Measurements from ENCODE around the gene MYO5B. TPM values are rescaled to one million over a fixed set of nuclear protein-coding genes. Genes with fewer than 3 reads are reported as not detected.
A peak's percentile ranks its signal among the peaks of the same experiment; 100 is the strongest.

Gene MYO5B
- total and polyA plus RNA-seq, 8 donors, result 6.2 to 25.3 (median 12.6) TPM

DNA sequence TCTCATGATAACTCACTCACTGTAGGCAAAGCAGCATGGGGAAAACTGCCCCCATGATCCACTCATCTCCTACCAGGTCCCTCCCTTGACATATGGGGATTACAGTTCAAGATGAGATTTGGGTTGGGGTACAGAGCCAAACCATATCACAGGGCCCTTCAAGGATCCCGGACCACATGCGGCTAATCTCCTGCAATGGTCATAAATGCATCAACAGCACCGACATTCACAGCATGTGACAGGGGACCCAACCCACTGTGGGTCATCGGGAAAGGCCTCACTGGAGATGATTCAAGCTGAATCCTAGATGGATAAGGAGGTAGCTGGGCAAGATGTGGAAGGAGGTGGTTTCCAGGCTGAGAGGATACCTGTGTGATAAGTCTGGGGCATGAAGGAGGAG lies 129.4 kb downstream of the MYO5B start:
- TF ChIP-seq, protein P1, sequence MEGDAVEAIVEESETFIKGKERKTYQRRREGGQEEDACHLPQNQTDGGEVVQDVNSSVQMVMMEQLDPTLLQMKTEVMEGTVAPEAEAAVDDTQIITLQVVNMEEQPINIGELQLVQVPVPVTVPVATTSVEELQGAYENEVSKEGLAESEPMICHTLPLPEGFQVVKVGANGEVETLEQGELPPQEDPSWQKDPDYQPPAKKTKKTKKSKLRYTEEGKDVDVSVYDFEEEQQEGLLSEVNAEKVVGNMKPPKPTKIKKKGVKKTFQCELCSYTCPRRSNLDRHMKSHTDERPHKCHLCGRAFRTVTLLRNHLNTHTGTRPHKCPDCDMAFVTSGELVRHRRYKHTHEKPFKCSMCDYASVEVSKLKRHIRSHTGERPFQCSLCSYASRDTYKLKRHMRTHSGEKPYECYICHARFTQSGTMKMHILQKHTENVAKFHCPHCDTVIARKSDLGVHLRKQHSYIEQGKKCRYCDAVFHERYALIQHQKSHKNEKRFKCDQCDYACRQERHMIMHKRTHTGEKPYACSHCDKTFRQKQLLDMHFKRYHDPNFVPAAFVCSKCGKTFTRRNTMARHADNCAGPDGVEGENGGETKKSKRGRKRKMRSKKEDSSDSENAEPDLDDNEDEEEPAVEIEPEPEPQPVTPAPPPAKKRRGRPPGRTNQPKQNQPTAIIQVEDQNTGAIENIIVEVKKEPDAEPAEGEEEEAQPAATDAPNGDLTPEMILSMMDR (IDR thresholded peaks at IDR 0.05), result no peak
- intact Hi-C loops (cut with DNase I), result no loop called here
- H3K27me3 ChIP-seq, result no peaks in the 10 kb centered on the region
- ATAC-seq (no peak), FAIRE-seq (no peak), DNase-seq (no peak)
- H3K9me3 ChIP-seq, result no peaks in the 10 kb centered on the region
- 95 to 96% methylated on average over 4 of the region's 4 CpGs for WGBS, 2 donors
- no peak overlapping the region for H3K27ac ChIP-seq
- no peak overlapping the region for H3K4me3 ChIP-seq
- no peaks in the 10 kb centered on the region for H3K36me3 ChIP-seq
- peaks cover 0 to 6% (median 5%) of the 10 kb centered on the region in 3 donors for H3K4me1 ChIP-seq

DNA sequence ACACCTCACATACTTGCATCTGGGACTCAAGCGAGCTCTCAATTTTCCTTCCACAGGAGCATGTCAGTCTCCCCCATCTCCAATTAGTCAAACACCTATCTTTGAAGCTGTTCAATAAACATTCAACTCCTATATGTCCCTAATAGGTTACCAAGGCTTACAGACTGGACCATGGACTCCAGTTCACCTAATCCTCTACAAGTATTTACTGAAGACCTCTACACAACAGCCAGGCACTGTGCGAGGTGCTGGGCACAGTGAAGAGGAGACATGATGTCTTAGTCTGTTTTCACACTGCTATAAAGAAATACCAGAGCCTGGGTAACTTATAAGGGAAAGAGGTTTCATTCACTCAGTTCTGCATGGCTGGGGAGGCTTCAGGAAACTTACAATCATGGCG lies 129.9 kb downstream of the MYO5B start:
- ATAC-seq (no peak), DNase-seq (no peak), FAIRE-seq (no peak)
- Histone ChIP-seq H3K4me1 (peaks cover 0 to 6% (median 5%) of the 10 kb centered on the region in 3 donors), H3K9me3 (no peaks in the 10 kb centered on the region), H3K27me3 (no peaks in the 10 kb centered on the region), H3K36me3 (no peaks in the 10 kb centered on the region), H3K27ac (no peak overlapping the region), H3K4me3 (no peak overlapping the region)
- WGBS, 2 donors, result 95 to 99% methylated on average over 3 of the region's 3 CpGs
- TF ChIP-seq, protein P1 (IDR thresholded peaks at IDR 0.05), result no peak
- intact Hi-C loops (cut with DNase I), result no loop called here

DNA sequence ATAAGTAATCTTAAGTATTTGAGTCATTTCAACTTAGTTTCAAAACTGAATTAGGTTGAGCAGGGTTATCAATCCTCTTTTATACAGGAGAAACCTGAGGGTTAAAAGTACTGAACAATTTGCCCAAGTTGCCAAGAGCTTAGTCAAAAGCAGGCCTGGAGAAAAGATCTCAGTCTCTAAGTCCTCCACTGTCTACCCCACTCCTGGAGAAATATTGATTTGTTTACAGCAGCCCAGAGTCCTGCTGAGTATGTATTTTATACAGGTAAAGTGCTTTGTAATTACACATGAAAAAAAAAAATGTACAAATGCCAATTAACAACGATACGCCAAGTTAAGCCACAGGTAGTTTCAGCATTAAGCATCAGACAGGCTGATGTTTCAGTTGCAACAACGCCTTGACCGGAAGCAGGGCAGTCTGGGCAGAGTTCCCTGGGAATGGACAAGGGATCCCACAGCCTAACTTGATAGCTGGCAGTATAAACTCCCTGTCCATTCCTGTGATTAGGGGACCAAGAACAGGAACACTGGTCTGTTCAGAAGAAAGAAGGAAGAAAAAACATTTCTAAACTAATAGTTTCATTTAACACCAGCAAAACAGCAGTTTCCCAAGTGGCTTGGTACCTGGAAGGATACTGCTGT lies 132.9 kb downstream of the MYO5B start:
- no peak overlapping the region for H3K27ac ChIP-seq
- no peak for FAIRE-seq
- no peaks in the 10 kb centered on the region for H3K27me3 ChIP-seq
- 11% methylated on average over 4 of the region's 4 CpGs for WGBS, 2 donors
- peak in 3 of 6 donors; percentile 19 to 61 (median 29) for DNase-seq
- TF ChIP-seq, protein P1 (IDR thresholded peaks at IDR 0.05), result no peak
- no peaks in the 10 kb centered on the region for H3K36me3 ChIP-seq
- ATAC-seq, result peak; percentile 61 to 89 (median 81)
- H3K4me1 ChIP-seq, result peaks cover 0 to 6% (median 5%) of the 10 kb centered on the region in 3 donors
- intact Hi-C loops (cut with DNase I), result no loop called here
- H3K9me3 ChIP-seq, result no peaks in the 10 kb centered on the region
- H3K4me3 ChIP-seq, result no peak overlapping the region

- Histone ChIP-seq H3K4me1 (peaks cover 0 to 6% (median 5%) of the 10 kb centered on the region in 3 donors), H3K4me3 (no peak overlapping the region), H3K27me3 (no peaks in the 10 kb centered on the region), H3K36me3 (no peaks in the 10 kb centered on the region), H3K27ac (no peak overlapping the region), H3K9me3 (no peaks in the 10 kb centered on the region)
- FAIRE-seq (no peak), DNase-seq (no peak), ATAC-seq (no peak)
- intact Hi-C loops (cut with DNase I), result no loop called here
- TF ChIP-seq, protein P1 (IDR thresholded peaks at IDR 0.05), result no peak
- WGBS, 2 donors, result 54 to 57% methylated on average over 2 of the region's 2 CpGs
These were observed 134.1 kb downstream of the MYO5B start for GRCh38 chr18:50060822-50061221.

DNA sequence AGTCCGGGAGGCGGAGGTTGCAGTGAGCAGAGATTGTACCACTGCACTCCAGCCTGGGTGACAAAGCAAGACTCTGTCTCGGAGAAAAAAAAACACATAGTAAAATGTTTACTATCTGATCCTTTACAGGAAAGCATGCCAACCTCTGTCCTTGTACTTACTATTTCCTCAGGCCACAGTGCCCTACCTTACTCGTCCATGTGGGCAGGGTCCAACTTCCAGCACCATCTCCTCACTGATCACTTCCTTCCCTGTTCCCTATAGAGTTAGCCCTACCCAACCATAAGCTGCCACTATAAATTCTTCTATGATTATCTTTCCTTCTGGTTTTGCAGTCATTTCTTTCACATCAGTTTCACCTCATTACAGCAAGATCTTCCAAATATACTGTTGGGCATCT lies 136.2 kb downstream of the MYO5B start:
- intact Hi-C loops (cut with DNase I), result loop anchor here in 1 of 3 donors (10.0 kb wide), 1 partner anchor 146 kb away; no protein-coding TSS in a partner anchor
- Histone ChIP-seq H3K4me1 (peaks cover 0 to 6% (median 5%) of the 10 kb centered on the region in 3 donors), H3K27ac (no peak overlapping the region), H3K36me3 (no peaks in the 10 kb centered on the region), H3K4me3 (no peak overlapping the region), H3K27me3 (no peaks in the 10 kb centered on the region), H3K9me3 (no peaks in the 10 kb centered on the region)
- ATAC-seq (no peak), FAIRE-seq (no peak), DNase-seq (no peak)
- TF ChIP-seq, protein P1 (IDR thresholded peaks at IDR 0.05), result no peak
- 88 to 91% methylated on average over 4 of the region's 4 CpGs for WGBS, 2 donors
